Stomach (tissue), 9 donors: ENCODE results near the gene SLC7A6OS. TPM values are rescaled to one million over a fixed set of nuclear protein-coding genes. Genes with fewer than 3 reads are reported as not detected.

Experiments used
- DNase-seq, 2 donors: peaks; one replicate each; pipeline versions ENCODE4 v3.0.0 to v3.0.0-alpha.2; 2013 to 2019
- H3K27ac ChIP-seq, 5 donors: fragments of 200-600 bp in 4 of 5; sonication (generic) in 4 of 5; one replicate each; pipeline ENCODE4 v1.5.1; 2013 to 2019; ENCODE audit warnings: mild to moderate bottlenecking in 1 of 5, moderate library complexity in 1 of 5
- H3K27me3 ChIP-seq, 3 donors: fragments of 200-600 bp; sonication (generic); one replicate each; pipeline ENCODE4 v1.5.1; 2017 to 2019; ENCODE audit warnings: mixed run types in 1 of 3
- H3K36me3 ChIP-seq, 4 donors: fragments of 200-600 bp; sonication (generic); 1 replicate in 3 of 4; 2 replicates in 1 of 4; pipeline ENCODE4 v1.5.1; 2016 to 2019
- H3K4me1 ChIP-seq, 4 donors: fragments of 200-600 bp; sonication (generic); one replicate each; pipeline ENCODE4 v1.5.1; 2016 to 2019
- H3K4me3 ChIP-seq, 4 donors: fragments of 200-600 bp; sonication (generic) in 3 of 4; one replicate each; pipeline ENCODE4 v1.5.1; 2016 to 2019; ENCODE audit warnings: mild to moderate bottlenecking in 1 of 4
- H3K9me3 ChIP-seq, 4 donors: fragments of 200-600 bp; sonication (generic); one replicate each; pipeline ENCODE4 v1.5.1; 2016 to 2019
- CTCF ChIP-seq, 7 experiments: fragments of 450-650 bp in 4 of 7; fragments of 200-600 bp in 3 of 7; sonication (generic) in 3 of 7; IDR thresholded peaks; one replicate each; pipeline ENCODE4 v1.5.1; 2016 to 2019; ENCODE audit warnings: antibody characterized with exemption in 7 of 7, control low read depth in 2 of 7, mild to moderate bottlenecking in 1 of 7
- EP300 ChIP-seq: sonication (generic); formaldehyde crosslinking; IDR thresholded peaks from one replicate; pipeline ENCODE4 v1.6.1; 2017; ENCODE audit warnings: antibody characterized with exemption
- POLR2A ChIP-seq, 4 donors: fragments of 450-650 bp; IDR thresholded peaks; one replicate each; pipeline ENCODE4 v1.6.1; 2016; ENCODE audit warnings: antibody characterized with exemption in 4 of 4, control low read depth in 2 of 4, mild to moderate bottlenecking in 1 of 4, moderate library complexity in 1 of 4
- POLR2AphosphoS5 ChIP-seq, 3 donors: sonication (generic); formaldehyde crosslinking; IDR thresholded peaks; one replicate each; pipeline ENCODE4 v1.6.1; 2016; ENCODE audit warnings: antibody characterized with exemption in 3 of 3
- WGBS, 5 donors: extraction: QIAGEN DNeasy Blood & Tissue Kit in 3 of 5; methylation state at CpG; one replicate each; pipeline versions ENCODE4 v1.1.5 to v1.1.7; 2013 to 2018; 5-methylcytosine and 5-hydroxymethylcytosine counted together
- intact Hi-C: fragments of 100-400 bp; cut with DNase I; formaldehyde crosslinking; loops from one replicate; pipeline ENCODE4 v1.15.1; 2023; ENCODE audit warnings: low total_unique reads
- polyA plus RNA-seq, 3 donors: library from polyadenylated mRNA; stranded (reverse); fragments of 200-250 nt; gene quantifications; one replicate each; pipeline ENCODE4 v1.2.3, GENCODE V29; 2013
- total RNA-seq, 5 donors: library from RNA; depleted of rRNA; stranded (reverse); fragments of >200 nt; gene quantifications; one replicate each; pipeline versions ENCODE4 v1.1.0 to v1.2.3, GENCODE V29; 2014 to 2016
- donor health status: healthy with polysubstance abuse.
- donor health status: Bipolar disorder and iron deficiency.
- donor health status: healthy.

Gene SLC7A6OS
- total and polyA plus RNA-seq, 8 donors = 4.7 to 41.4 (median 13.3) TPM

GRCh38 chr16:68335175-68335574, 24.4 kb upstream of the SLC7A6OS start:
- no peak for TF ChIP-seq POLR2A (IDR thresholded peaks at IDR 0.05)
- no peak for TF ChIP-seq EP300
- no peak for TF ChIP-seq POLR2AphosphoS5 (IDR thresholded peaks at IDR 0.05)
- TF ChIP-seq CTCF (IDR thresholded peaks at IDR 0.05) = no peak
- no peak overlapping the region for H3K27ac ChIP-seq
- no peak for DNase-seq
- intact Hi-C loops = no loop called here
- H3K27me3 ChIP-seq = no peaks in the 10 kb centered on the region
- 90 to 95% (median 93%) methylated on average over 5 of the region's 5 CpGs for WGBS, 5 donors
- H3K9me3 ChIP-seq = no peaks in the 10 kb centered on the region
- peaks cover 0 to 18% (median 7%) of the 10 kb centered on the region in 4 donors for H3K4me1 ChIP-seq
- H3K36me3 ChIP-seq = peaks cover 31 to 81% (median 57%) of the 10 kb centered on the region in 4 donors
- no peak overlapping the region for H3K4me3 ChIP-seq

DNA sequence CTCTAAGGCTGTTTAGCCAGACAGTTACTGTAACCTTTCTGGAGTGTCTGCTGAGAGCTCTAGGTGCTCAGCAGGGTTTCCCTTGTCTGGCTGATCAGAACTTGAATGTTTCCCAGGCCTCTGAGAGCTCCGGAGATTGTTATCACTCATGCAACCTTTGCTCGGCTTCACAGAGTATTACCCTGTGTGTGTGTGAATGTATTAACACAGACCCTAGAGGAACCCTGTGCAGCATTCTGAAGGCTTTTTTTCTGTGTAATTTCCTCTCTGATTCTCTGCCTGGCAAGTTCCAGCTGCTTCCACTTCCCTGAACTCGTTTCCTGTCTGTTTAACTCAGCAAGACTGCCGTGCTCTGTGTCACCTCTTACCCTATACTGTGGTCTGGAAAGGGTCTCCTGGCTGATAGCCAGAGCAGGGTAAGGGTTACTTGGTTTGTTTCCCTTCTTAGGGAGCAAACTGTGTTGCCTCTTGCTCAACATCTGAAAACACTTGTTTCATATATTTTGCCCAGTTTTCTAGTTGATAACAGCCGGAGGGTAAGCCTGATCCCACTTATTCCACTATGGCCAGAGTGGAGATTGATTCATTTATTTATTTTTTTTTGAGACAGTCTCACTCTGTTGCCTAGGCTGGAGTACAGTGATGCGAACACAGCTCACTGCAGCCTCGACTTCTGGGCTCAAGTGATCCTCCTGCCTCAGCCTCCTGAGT, 21.8 kb upstream of the SLC7A6OS start:
- Histone ChIP-seq H3K36me3 (peaks cover 4 to 60% (median 35%) of the 10 kb centered on the region in 4 donors), H3K4me1 (peaks cover 4 to 38% (median 20%) of the 10 kb centered on the region in 4 donors), H3K27ac (peak overlapping the region in 3 of 5 donors; percentile 8 to 62 (median 57)), H3K27me3 (no peaks in the 10 kb centered on the region), H3K4me3 (no peak overlapping the region), H3K9me3 (no peaks in the 10 kb centered on the region)
- DNase-seq = peak in 1 of 2 donors; percentile 69
- intact Hi-C loops = no loop called here
- WGBS, 5 donors = 50 to 63% (median 60%) methylated on average over 7 of the region's 7 CpGs
- TF ChIP-seq POLR2A (IDR thresholded peaks at IDR 0.05) (no peak), EP300 (no peak), CTCF (IDR thresholded peaks at IDR 0.05) (no peak), POLR2AphosphoS5 (IDR thresholded peaks at IDR 0.05) (no peak)

- no peak for DNase-seq
- H3K27me3 ChIP-seq = no peaks in the 10 kb centered on the region
- H3K9me3 ChIP-seq = no peaks in the 10 kb centered on the region
- no peak for TF ChIP-seq EP300
- no peak for TF ChIP-seq CTCF (IDR thresholded peaks at IDR 0.05)
- TF ChIP-seq POLR2A (IDR thresholded peaks at IDR 0.05) = no peak
- TF ChIP-seq POLR2AphosphoS5 (IDR thresholded peaks at IDR 0.05) = no peak
- peak overlapping the region in 3 of 5 donors; percentile 8 to 62 (median 57) for H3K27ac ChIP-seq
- peaks cover 0 to 54% (median 31%) of the 10 kb centered on the region in 4 donors for H3K36me3 ChIP-seq
- no peak overlapping the region for H3K4me3 ChIP-seq
- intact Hi-C loops = no loop called here
- WGBS, 5 donors = 33 to 58% (median 49%) methylated on average over 4 of the region's 4 CpGs
- H3K4me1 ChIP-seq = peaks cover 4 to 45% (median 20%) of the 10 kb centered on the region in 4 donors
These were observed 21.2 kb upstream of the SLC7A6OS start for GRCh38 chr16:68331879-68332410.

DNA sequence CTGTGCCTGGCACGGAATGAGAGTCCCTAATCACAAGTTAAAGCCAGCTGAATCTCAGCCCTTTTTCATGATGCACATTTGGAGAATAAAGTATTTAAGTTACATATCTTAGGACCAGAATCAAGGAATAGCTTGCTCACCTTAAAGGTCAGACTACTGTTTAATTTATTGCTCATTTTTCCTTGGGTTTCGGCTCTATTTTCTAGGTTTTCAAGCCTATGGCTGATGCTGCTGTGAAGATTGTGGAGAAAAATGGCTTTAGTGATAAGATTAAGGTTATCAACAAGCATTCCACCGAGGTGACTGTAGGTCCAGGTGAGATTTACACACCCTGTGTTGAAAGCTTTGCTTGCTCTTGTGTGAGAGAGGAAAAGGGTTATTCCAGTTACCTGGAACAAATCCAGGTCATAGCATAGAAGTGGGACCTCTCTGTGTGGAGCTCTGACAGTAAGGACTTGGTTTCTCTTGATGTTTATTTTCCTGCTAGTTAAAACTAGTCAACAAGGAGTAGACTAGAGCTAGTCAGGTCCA, 18.2 kb upstream of the SLC7A6OS start:
- peaks cover 4 to 49% (median 20%) of the 10 kb centered on the region in 4 donors for H3K4me1 ChIP-seq
- H3K4me3 ChIP-seq = no peak overlapping the region
- WGBS, 5 donors = 20 to 43% (median 24%) methylated on average over 3 of the region's 3 CpGs
- peak overlapping the region in 3 of 5 donors; percentile 22 to 42 (median 24) for H3K27ac ChIP-seq
- DNase-seq = peak in 1 of 2 donors; percentile 78
- H3K27me3 ChIP-seq = no peaks in the 10 kb centered on the region
- no peaks in the 10 kb centered on the region for H3K9me3 ChIP-seq
- intact Hi-C loops = loop anchor here (5.0 kb wide), 1 partner anchor 67 kb away; the partner anchor contains the start of gene SLC7A6
- H3K36me3 ChIP-seq = peaks cover 14 to 69% (median 42%) of the 10 kb centered on the region in 4 donors
- no peak for TF ChIP-seq POLR2AphosphoS5 (IDR thresholded peaks at IDR 0.05)
- TF ChIP-seq EP300 = no peak
- TF ChIP-seq CTCF (IDR thresholded peaks at IDR 0.05) = no peak
- TF ChIP-seq POLR2A (IDR thresholded peaks at IDR 0.05) = no peak
